ENCODE measurements around the gene ARNT2. TPM values are rescaled to one million over a fixed set of nuclear protein-coding genes. Genes with fewer than 3 reads are reported as not detected.

ARNT2 gene
- total and polyA plus RNA-seq, 2 donors: 1.4 to 2.4 TPM

DNA sequence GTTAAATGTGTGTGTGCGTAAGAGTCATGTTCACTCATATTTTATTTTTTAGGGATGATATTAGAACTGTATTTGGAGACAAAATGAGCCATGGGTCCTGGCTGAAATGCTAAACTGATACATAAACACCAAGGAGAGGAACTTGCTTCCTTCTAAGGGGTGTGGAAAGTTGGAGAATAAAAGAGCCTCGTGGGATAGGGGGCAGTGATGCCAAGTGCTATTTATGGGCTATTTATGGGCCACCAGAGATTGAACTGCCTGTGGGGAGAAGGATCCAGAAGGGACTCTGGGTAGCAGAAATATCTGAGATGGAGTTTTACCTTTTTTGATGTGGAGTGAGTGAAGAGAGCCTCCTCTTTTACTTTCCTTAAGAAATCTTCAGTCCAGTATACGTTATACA, 1.8 kb upstream of the ARNT2 start:
- no peaks in the 10 kb centered on the region for H3K9me3 ChIP-seq (ENCODE audit: control insufficient read depth in 2 of 2, insufficient read depth in 1 of 2, low read length in 1 of 2)
- H3K27ac ChIP-seq (ENCODE audit: low read depth in 1 of 2, low read length in 1 of 2): no peak overlapping the region
- WGBS: 76% methylated on average over 3 of the region's 3 CpGs
- no peak for DNase-seq (ENCODE audit: low read depth in 6 of 9, low spot score in 9 of 9)
- H3K4me3 ChIP-seq (ENCODE audit: low read length in 2 of 2): no peak overlapping the region
- H3K36me3 ChIP-seq (ENCODE audit: control insufficient read depth in 2 of 2, insufficient read depth in 2 of 2, low read length in 1 of 2): no peaks in the 10 kb centered on the region
- H3K4me1 ChIP-seq (ENCODE audit: control insufficient read depth in 2 of 2, insufficient read depth in 2 of 2, low read length in 2 of 2): no peaks in the 10 kb centered on the region
- H3K27me3 ChIP-seq (ENCODE audit: control insufficient read depth in 2 of 2, insufficient read depth in 1 of 2, low read length in 1 of 2): peaks cover 38 to 56% of the 10 kb centered on the region in 2 donors

DNA sequence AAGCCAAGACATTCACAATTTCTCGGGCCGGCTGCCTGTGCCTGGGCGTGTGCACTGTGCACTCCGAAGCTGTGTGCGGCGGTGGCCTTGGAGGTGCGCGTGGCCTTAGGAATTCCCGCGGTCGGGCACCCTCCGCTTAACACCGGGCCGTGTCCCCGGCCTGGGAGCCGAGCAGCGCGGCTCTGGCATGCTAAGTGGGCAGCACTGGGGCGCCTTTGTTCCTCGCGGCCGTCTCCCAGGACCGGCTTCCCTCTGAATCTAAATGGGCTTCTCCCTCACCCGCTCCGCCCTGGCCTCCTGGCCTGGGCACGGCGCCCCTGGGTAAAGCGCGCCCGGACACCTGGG, 498 bp upstream of the ARNT2 start:
- no peaks in the 10 kb centered on the region for H3K4me1 ChIP-seq (ENCODE audit: control insufficient read depth in 2 of 2, insufficient read depth in 2 of 2, low read length in 2 of 2)
- H3K36me3 ChIP-seq (ENCODE audit: control insufficient read depth in 2 of 2, insufficient read depth in 2 of 2, low read length in 1 of 2): no peaks in the 10 kb centered on the region
- peaks cover 38 to 55% of the 10 kb centered on the region in 2 donors for H3K27me3 ChIP-seq (ENCODE audit: control insufficient read depth in 2 of 2, insufficient read depth in 1 of 2, low read length in 1 of 2)
- no peaks in the 10 kb centered on the region for H3K9me3 ChIP-seq (ENCODE audit: control insufficient read depth in 2 of 2, insufficient read depth in 1 of 2, low read length in 1 of 2)
- no peak overlapping the region for H3K27ac ChIP-seq (ENCODE audit: low read depth in 1 of 2, low read length in 1 of 2)
- 10% methylated on average over 30 of the region's 30 CpGs for WGBS
- no peak overlapping the region for H3K4me3 ChIP-seq (ENCODE audit: low read length in 2 of 2)
- DNase-seq (ENCODE audit: low read depth in 6 of 9, low spot score in 9 of 9): no peak

DNA sequence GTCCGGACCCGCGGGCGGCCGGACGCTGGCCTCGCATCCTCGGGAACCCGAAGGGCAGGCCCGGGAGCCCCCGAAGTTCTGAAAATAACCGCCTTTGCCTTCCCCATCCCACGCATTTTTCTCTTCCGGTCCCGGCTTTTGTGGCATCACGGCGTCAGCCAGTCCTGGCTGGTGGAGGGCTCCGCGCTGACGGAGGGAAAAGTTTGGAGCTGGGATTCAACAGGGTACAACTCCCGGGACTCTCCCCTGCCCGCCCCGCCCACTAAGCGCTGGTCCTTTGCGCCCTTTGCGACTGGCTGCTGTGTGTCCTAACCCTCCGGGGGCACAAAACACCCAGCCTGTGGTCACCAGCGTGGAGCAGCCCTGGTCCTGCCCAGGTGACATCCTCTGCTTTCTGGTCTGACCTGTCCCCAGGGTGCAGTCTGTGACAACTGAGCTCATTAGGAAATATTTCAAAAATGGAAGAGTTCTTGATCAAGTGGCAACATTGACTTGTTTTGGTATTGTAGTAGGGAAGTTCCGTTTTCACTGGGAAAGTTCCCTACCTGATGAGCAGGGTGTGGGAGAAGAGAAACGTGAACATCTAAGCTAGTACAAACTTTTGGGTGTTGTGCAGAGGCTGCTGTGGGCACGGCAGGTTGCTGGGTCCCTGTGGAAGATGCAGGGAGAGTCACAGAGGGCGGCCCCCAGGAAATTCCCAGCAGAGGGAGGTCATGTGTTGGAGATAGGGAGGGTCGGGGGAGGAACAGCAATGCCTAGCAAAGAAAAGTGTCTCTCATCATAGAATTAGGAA, 775 bp downstream of the ARNT2 start:
- H3K9me3 ChIP-seq (ENCODE audit: control insufficient read depth in 2 of 2, insufficient read depth in 1 of 2, low read length in 1 of 2): no peaks in the 10 kb centered on the region
- peak overlapping the region in 1 of 2 donors; percentile 26 for H3K4me3 ChIP-seq (ENCODE audit: low read length in 2 of 2)
- H3K27ac ChIP-seq (ENCODE audit: low read depth in 1 of 2, low read length in 1 of 2): no peak overlapping the region
- WGBS: 9% methylated on average over 33 of the region's 33 CpGs
- peaks cover 38 to 55% of the 10 kb centered on the region in 2 donors for H3K27me3 ChIP-seq (ENCODE audit: control insufficient read depth in 2 of 2, insufficient read depth in 1 of 2, low read length in 1 of 2)
- no peak for DNase-seq (ENCODE audit: low read depth in 6 of 9, low spot score in 9 of 9)
- H3K36me3 ChIP-seq (ENCODE audit: control insufficient read depth in 2 of 2, insufficient read depth in 2 of 2, low read length in 1 of 2): no peaks in the 10 kb centered on the region
- no peaks in the 10 kb centered on the region for H3K4me1 ChIP-seq (ENCODE audit: control insufficient read depth in 2 of 2, insufficient read depth in 2 of 2, low read length in 2 of 2)

DNA sequence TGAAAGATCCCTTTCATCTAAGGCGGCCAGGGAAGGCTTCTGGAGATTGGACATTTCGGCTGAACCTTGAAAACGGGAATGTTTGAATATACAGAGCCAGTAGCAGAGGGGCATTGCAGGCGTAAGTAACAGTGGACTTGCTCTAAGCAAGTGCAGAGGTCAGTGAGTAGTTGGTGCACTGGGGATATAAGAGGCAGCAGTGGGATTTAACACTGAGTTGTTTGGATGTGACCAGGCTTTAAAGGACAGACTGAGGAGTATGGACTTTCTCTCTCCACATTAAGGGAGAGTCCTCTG, 1.3 kb downstream of the ARNT2 start:
- Histone ChIP-seq H3K9me3 (ENCODE audit: control insufficient read depth in 2 of 2, insufficient read depth in 1 of 2, low read length in 1 of 2) (no peaks in the 10 kb centered on the region), H3K4me3 (ENCODE audit: low read length in 2 of 2) (no peak overlapping the region), H3K36me3 (ENCODE audit: control insufficient read depth in 2 of 2, insufficient read depth in 2 of 2, low read length in 1 of 2) (no peaks in the 10 kb centered on the region), H3K27ac (ENCODE audit: low read depth in 1 of 2, low read length in 1 of 2) (no peak overlapping the region), H3K27me3 (ENCODE audit: control insufficient read depth in 2 of 2, insufficient read depth in 1 of 2, low read length in 1 of 2) (peaks cover 38 to 53% of the 10 kb centered on the region in 2 donors), H3K4me1 (ENCODE audit: control insufficient read depth in 2 of 2, insufficient read depth in 2 of 2, low read length in 2 of 2) (no peaks in the 10 kb centered on the region)
- WGBS: 92% methylated on average over 4 of the region's 4 CpGs
- no peak for DNase-seq (ENCODE audit: low read depth in 6 of 9, low spot score in 9 of 9)

DNA sequence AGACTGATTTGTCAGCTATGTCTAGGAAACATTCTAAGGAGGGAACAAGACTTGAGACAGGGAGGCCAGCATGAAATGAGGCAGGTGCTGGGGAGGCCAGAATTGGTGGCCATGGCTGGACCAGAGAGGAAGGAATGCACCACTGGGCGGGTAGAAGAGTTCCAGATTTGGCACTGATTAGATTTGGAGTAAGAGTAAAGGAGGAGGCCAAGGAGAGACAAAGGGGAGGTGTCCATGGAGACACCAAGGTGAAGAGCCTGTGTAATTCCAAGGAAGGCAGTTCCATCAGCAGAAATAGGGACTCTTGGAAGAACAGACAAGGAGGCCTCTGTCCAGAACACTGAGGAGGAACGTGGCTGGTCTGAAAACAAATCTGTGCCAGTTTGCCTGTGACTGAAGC, 1.8 kb downstream of the ARNT2 start:
- Histone ChIP-seq H3K27me3 (ENCODE audit: control insufficient read depth in 2 of 2, insufficient read depth in 1 of 2, low read length in 1 of 2) (peaks cover 38 to 53% of the 10 kb centered on the region in 2 donors), H3K4me3 (ENCODE audit: low read length in 2 of 2) (no peak overlapping the region)
- 90% methylated on average over 2 of the region's 2 CpGs for WGBS

DNA sequence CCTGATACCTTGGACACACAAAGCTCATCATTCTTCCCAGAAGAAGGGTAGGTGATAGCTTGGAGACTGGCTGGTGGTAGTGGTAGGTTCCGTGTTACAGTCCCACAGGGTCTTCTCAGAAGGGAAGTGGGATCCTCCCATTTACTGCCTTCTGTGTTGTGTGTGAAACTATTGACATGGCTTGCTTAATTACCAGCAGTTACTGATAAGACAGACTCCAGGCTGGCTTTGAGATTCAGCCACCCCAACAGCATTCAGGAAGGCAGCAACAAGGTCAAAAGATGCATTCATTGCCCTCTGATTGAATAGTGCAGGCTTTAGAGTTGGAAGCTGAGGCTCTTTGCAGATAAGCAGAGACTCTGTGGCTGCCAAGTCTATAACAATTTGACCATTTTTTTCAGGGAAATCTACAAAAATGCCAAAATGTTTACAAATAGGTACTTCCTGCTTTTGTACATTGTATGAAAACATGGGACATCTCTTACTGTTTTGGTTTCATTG, 7.7 kb downstream of the ARNT2 start:
- H3K4me3 ChIP-seq (ENCODE audit: low read length in 2 of 2): no peak overlapping the region
- no peaks in the 10 kb centered on the region for H3K36me3 ChIP-seq (ENCODE audit: control insufficient read depth in 2 of 2, insufficient read depth in 2 of 2, low read length in 1 of 2)
- H3K9me3 ChIP-seq (ENCODE audit: control insufficient read depth in 2 of 2, insufficient read depth in 1 of 2, low read length in 1 of 2): no peaks in the 10 kb centered on the region
- no peak overlapping the region for H3K27ac ChIP-seq (ENCODE audit: low read depth in 1 of 2, low read length in 1 of 2)
- WGBS: 83% methylated on average over 1 of the region's 1 CpG
- no peaks in the 10 kb centered on the region for H3K4me1 ChIP-seq (ENCODE audit: control insufficient read depth in 2 of 2, insufficient read depth in 2 of 2, low read length in 2 of 2)
- peaks cover 0 to 8% of the 10 kb centered on the region in 2 donors for H3K27me3 ChIP-seq (ENCODE audit: control insufficient read depth in 2 of 2, insufficient read depth in 1 of 2, low read length in 1 of 2)
- DNase-seq (ENCODE audit: low read depth in 6 of 9, low spot score in 9 of 9): no peak

More for the DNA sequence above, 1.8 kb downstream of the ARNT2 start:
- H3K27ac ChIP-seq (ENCODE audit: low read depth in 1 of 2, low read length in 1 of 2): no peak overlapping the region
- no peaks in the 10 kb centered on the region for H3K36me3 ChIP-seq (ENCODE audit: control insufficient read depth in 2 of 2, insufficient read depth in 2 of 2, low read length in 1 of 2)
- no peaks in the 10 kb centered on the region for H3K4me1 ChIP-seq (ENCODE audit: control insufficient read depth in 2 of 2, insufficient read depth in 2 of 2, low read length in 2 of 2)
- DNase-seq (ENCODE audit: low read depth in 6 of 9, low spot score in 9 of 9): no peak
- H3K9me3 ChIP-seq (ENCODE audit: control insufficient read depth in 2 of 2, insufficient read depth in 1 of 2, low read length in 1 of 2): no peaks in the 10 kb centered on the region

DNA sequence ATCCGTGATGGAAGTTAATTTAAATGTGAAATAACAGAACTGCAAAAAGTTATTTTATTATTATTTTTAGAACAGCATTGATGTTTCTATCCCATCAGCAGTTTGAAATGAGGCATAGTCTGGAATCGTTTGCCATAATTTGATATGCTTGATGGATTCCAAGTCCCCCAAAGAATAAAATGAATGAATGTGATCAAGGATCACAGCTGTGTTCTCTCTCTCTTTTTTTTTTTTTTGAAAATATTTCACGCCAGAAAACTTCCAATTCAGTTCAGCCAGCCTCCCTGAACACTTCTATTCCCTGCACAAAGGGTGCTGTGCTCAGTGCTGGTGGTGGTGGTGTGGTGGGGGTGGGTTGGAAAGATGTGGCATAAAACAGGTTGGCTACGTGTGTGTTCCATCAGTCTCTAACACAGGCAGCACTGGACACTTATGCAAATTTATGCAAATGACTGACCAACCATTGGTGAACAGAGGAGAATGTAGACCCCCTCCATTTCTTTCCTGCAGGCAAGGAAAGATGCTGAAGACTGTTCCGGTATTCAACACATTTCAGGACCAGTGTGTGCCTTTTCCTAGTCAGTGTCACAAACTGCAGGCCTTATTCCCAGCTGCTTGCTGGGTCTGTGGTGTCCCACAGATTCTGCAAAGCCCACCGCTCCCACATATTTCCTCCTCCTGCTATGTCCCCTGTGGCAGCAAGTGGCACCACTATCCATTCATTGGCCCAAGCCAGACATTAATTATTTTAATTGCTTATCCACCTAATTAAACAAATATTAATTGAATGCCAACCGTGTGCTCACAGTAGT, 10.6 kb downstream of the ARNT2 start:
- no peaks in the 10 kb centered on the region for H3K36me3 ChIP-seq (ENCODE audit: control insufficient read depth in 2 of 2, insufficient read depth in 2 of 2, low read length in 1 of 2)
- 92% methylated on average over 7 of the region's 7 CpGs for WGBS
- H3K9me3 ChIP-seq (ENCODE audit: control insufficient read depth in 2 of 2, insufficient read depth in 1 of 2, low read length in 1 of 2): no peaks in the 10 kb centered on the region
- peaks cover 0 to 2% of the 10 kb centered on the region in 2 donors for H3K27me3 ChIP-seq (ENCODE audit: control insufficient read depth in 2 of 2, insufficient read depth in 1 of 2, low read length in 1 of 2)
- DNase-seq (ENCODE audit: low read depth in 6 of 9, low spot score in 9 of 9): no peak
- H3K4me3 ChIP-seq (ENCODE audit: low read length in 2 of 2): no peak overlapping the region
- no peak overlapping the region for H3K27ac ChIP-seq (ENCODE audit: low read depth in 1 of 2, low read length in 1 of 2)
- H3K4me1 ChIP-seq (ENCODE audit: control insufficient read depth in 2 of 2, insufficient read depth in 2 of 2, low read length in 2 of 2): no peaks in the 10 kb centered on the region

DNA sequence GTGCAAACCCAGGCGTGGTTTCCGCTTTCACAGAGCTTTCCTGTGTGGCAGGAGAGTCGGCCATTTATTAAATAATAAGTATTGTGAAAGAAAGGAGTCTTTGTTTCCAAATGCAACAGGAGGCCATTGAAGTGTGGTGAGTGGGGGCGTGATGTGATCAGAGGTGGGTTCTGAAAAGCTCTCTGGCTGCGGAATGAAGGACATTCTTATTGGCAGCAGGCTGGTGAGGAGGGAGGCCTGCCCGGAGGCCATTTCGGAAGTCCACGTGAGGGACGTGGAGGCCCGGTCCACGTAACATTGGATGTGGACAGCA, 11.1 kb downstream of the ARNT2 start:
- Histone ChIP-seq H3K27ac (ENCODE audit: low read depth in 1 of 2, low read length in 1 of 2) (no peak overlapping the region), H3K27me3 (ENCODE audit: control insufficient read depth in 2 of 2, insufficient read depth in 1 of 2, low read length in 1 of 2) (peaks cover 0 to 2% of the 10 kb centered on the region in 2 donors), H3K4me3 (ENCODE audit: low read length in 2 of 2) (no peak overlapping the region), H3K9me3 (ENCODE audit: control insufficient read depth in 2 of 2, insufficient read depth in 1 of 2, low read length in 1 of 2) (no peaks in the 10 kb centered on the region), H3K36me3 (ENCODE audit: control insufficient read depth in 2 of 2, insufficient read depth in 2 of 2, low read length in 1 of 2) (no peaks in the 10 kb centered on the region), H3K4me1 (ENCODE audit: control insufficient read depth in 2 of 2, insufficient read depth in 2 of 2, low read length in 2 of 2) (no peaks in the 10 kb centered on the region)
- DNase-seq (ENCODE audit: low read depth in 6 of 9, low spot score in 9 of 9): no peak
- WGBS: 93% methylated on average over 11 of the region's 11 CpGs

DNA sequence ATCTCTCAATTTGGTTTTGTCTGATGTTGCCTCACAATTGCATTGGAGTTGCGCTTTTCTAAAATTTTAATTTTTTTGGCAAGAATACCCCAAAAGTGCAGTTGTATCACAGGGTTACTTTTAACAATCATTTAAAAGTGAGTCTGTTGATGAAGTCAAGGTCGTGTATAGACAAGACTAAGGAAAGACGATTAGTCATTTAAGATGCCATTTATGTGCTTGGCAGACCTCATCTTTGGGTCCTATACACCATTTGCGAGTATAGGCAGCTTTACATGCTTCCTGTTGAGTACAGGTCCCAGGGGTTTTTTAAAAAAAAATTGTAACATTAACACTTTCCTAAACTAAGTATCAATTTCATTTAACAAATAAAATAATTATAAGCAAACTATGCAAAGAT, 12.5 kb downstream of the ARNT2 start:
- H3K4me3 ChIP-seq (ENCODE audit: low read length in 2 of 2): no peak overlapping the region
- no peaks in the 10 kb centered on the region for H3K4me1 ChIP-seq (ENCODE audit: control insufficient read depth in 2 of 2, insufficient read depth in 2 of 2, low read length in 2 of 2)
- WGBS: 83% methylated on average over 4 of the region's 4 CpGs
- no peak overlapping the region for H3K27ac ChIP-seq (ENCODE audit: low read depth in 1 of 2, low read length in 1 of 2)
- no peaks in the 10 kb centered on the region for H3K9me3 ChIP-seq (ENCODE audit: control insufficient read depth in 2 of 2, insufficient read depth in 1 of 2, low read length in 1 of 2)
- no peaks in the 10 kb centered on the region for H3K36me3 ChIP-seq (ENCODE audit: control insufficient read depth in 2 of 2, insufficient read depth in 2 of 2, low read length in 1 of 2)
- H3K27me3 ChIP-seq (ENCODE audit: control insufficient read depth in 2 of 2, insufficient read depth in 1 of 2, low read length in 1 of 2): peaks cover 0 to 2% of the 10 kb centered on the region in 2 donors
- no peak for DNase-seq (ENCODE audit: low read depth in 6 of 9, low spot score in 9 of 9)
